ENCODE data around the gene UBL4A.

UBL4A gene

GRCh38 chrX:154482786-154483185, 3.6 kb downstream of the UBL4A start:
- Mint-ChIP-seq H3K4me1 (peaks cover 13 to 37% of the 10 kb centered on the region in 2 donors), H3K36me3 (peaks cover 7 to 9% of the 10 kb centered on the region in 2 donors), H3K27me3 (no peaks in the 10 kb centered on the region), H3K4me3 (no peak overlapping the region), H3K27ac (no peak overlapping the region), H3K9me3 (no peaks in the 10 kb centered on the region)
- ATAC-seq (replicated peaks) (no peak), DNase-seq (no peak)

GRCh38 chrX:154481911-154482601, 4.4 kb downstream of the UBL4A start:
- no peak overlapping the region for H3K4me3 Mint-ChIP-seq
- H3K4me1 Mint-ChIP-seq: peaks cover 12 to 34% of the 10 kb centered on the region in 2 donors
- no peak for ATAC-seq (replicated peaks)
- no peaks in the 10 kb centered on the region for H3K27me3 Mint-ChIP-seq
- no peaks in the 10 kb centered on the region for H3K9me3 Mint-ChIP-seq
- H3K36me3 Mint-ChIP-seq: peaks cover 5 to 6% of the 10 kb centered on the region in 2 donors
- no peak for DNase-seq
- no peak overlapping the region for H3K27ac Mint-ChIP-seq

- H3K4me3 Mint-ChIP-seq: no peak overlapping the region
- ATAC-seq (replicated peaks) (no peak), DNase-seq (no peak)
- H3K27ac Mint-ChIP-seq: no peak overlapping the region
- H3K4me1 Mint-ChIP-seq: peaks cover 16 to 32% of the 10 kb centered on the region in 2 donors
- peaks cover 6 to 7% of the 10 kb centered on the region in 2 donors for H3K36me3 Mint-ChIP-seq
- no peaks in the 10 kb centered on the region for H3K27me3 Mint-ChIP-seq
- H3K9me3 Mint-ChIP-seq: no peaks in the 10 kb centered on the region
These were observed 5.2 kb downstream of the UBL4A start for GRCh38 chrX:154481195-154481594.

GRCh38 chrX:154478728-154479622, 7.4 kb downstream of the UBL4A start, which contains the start of gene LAGE3:
Gene LAGE3 (minus strand): TSS chrX:154479281. CDS start chrX:154478915, 366 bp downstream.
- H3K27me3 Mint-ChIP-seq: no peaks in the 10 kb centered on the region
- H3K4me3 Mint-ChIP-seq: peak within 1 kb of the TSS; percentile 85 to 86
- peaks cover 5 to 11% of the 10 kb centered on the region in 2 donors for H3K36me3 Mint-ChIP-seq
- DNase-seq (peak; percentile 88), ATAC-seq (replicated peaks) (peak; percentile 87 to 93)
- H3K27ac Mint-ChIP-seq: peak within 1 kb of the TSS; percentile 96
- peaks cover 20 to 31% of the 10 kb centered on the region in 2 donors for H3K4me1 Mint-ChIP-seq
- no peaks in the 10 kb centered on the region for H3K9me3 Mint-ChIP-seq

- DNase-seq (no peak), ATAC-seq (replicated peaks) (no peak)
- peaks cover 5 to 8% of the 10 kb centered on the region in 2 donors for H3K36me3 Mint-ChIP-seq
- H3K27me3 Mint-ChIP-seq: no peaks in the 10 kb centered on the region
- H3K4me1 Mint-ChIP-seq: peaks cover 17 to 23% of the 10 kb centered on the region in 2 donors
- no peaks in the 10 kb centered on the region for H3K9me3 Mint-ChIP-seq
- H3K4me3 Mint-ChIP-seq: peak overlapping the region; percentile 85 to 86
- H3K27ac Mint-ChIP-seq: peak overlapping the region; percentile 96
These were observed 8.4 kb downstream of the UBL4A start for GRCh38 chrX:154477891-154478477.

DNA sequence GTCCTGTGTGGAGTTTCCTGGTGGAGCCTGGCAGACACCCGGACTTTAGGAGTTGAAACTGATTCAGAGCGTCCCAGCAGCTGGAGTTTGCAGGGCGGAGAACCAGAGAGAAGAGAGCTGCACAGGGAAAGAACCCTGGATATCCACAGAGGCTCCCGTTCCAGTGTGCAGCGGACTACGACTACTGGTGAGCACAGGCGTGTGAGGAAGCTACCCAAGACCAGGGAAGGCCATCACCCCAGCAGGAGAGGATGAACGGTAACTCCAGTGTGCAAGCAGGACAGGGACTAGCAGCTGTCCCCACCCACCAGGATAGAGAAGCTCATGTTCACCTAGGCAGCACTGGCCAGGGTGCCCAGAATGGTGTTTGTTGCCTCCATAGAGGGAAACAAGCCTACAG, 9.6 kb downstream of the UBL4A start:
- Mint-ChIP-seq H3K4me1 (peaks cover 17 to 23% of the 10 kb centered on the region in 2 donors), H3K4me3 (no peak overlapping the region), H3K9me3 (no peaks in the 10 kb centered on the region), H3K36me3 (peaks cover 11% of the 10 kb centered on the region in 2 donors), H3K27ac (no peak overlapping the region), H3K27me3 (no peaks in the 10 kb centered on the region)
- ATAC-seq (replicated peaks): no peak
- no peak for DNase-seq

- Mint-ChIP-seq H3K4me1 (peaks cover 14 to 16% of the 10 kb centered on the region in 2 donors), H3K27me3 (no peaks in the 10 kb centered on the region), H3K36me3 (peaks cover 11 to 21% of the 10 kb centered on the region in 2 donors), H3K9me3 (no peaks in the 10 kb centered on the region), H3K4me3 (no peak overlapping the region), H3K27ac (no peak overlapping the region)
- DNase-seq: no peak
- no peak for ATAC-seq (replicated peaks)
These were observed 12.7 kb downstream of the UBL4A start for GRCh38 chrX:154473683-154474082.

GRCh38 chrX:154472685-154473632, 13.5 kb downstream of the UBL4A start:
- Mint-ChIP-seq H3K27ac (no peak overlapping the region), H3K36me3 (peaks cover 11 to 21% of the 10 kb centered on the region in 2 donors)
- DNase-seq: no peak

DNA sequence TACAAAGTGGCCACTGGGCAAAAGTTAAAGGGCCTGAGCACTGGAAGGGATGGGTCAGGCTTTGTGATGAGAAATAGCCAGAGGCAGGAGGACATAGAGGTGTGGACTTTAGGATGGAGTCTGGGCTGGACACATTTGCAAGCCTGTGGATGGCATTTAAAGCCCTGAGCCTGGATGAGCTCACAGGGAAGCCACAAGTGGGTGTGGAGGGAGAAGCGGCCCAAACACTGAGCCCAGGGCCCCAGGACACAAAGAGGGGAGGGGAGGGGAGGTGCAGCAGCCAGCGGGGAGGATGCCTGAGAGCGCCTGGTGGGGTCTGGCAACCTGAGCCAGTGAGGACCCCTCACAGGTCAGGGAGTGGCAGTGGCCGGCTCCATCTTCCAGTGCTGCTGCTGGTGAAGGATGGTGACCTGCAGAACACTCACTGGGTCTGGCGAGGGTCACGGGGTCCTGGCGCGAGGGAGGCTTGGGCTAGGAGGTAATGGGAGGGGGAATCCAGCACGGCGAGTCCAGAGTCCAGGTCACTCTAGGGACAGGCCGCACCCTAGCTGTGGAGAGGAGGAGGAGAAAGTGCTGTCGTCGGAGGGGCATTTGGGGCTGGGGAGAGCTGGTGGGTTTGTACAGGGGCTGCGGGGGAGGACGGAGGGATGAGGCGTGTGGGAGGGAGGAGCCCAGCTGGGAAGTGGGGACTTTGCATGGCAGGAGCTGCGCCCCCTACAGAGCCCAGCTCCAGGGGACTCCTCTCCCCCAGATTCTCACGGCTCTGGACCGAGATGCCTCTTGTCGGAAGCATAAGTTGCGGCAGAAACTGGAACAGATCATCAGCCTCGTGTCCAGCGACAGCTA, 14.4 kb downstream of the UBL4A start:
- Mint-ChIP-seq H3K4me3 (no peak overlapping the region), H3K36me3 (peaks cover 11 to 21% of the 10 kb centered on the region in 2 donors), H3K27ac (no peak overlapping the region), H3K4me1 (peaks cover 6 to 12% of the 10 kb centered on the region in 2 donors), H3K27me3 (no peaks in the 10 kb centered on the region), H3K9me3 (no peaks in the 10 kb centered on the region)
- ATAC-seq (replicated peaks): no peak
- no peak for DNase-seq

More at GRCh38 chrX:154472685-154473632, 13.5 kb downstream of the UBL4A start:
- ATAC-seq (replicated peaks): no peak
- Mint-ChIP-seq H3K4me3 (no peak overlapping the region), H3K27me3 (no peaks in the 10 kb centered on the region), H3K4me1 (peaks cover 12 to 14% of the 10 kb centered on the region in 2 donors), H3K9me3 (no peaks in the 10 kb centered on the region)

DNA sequence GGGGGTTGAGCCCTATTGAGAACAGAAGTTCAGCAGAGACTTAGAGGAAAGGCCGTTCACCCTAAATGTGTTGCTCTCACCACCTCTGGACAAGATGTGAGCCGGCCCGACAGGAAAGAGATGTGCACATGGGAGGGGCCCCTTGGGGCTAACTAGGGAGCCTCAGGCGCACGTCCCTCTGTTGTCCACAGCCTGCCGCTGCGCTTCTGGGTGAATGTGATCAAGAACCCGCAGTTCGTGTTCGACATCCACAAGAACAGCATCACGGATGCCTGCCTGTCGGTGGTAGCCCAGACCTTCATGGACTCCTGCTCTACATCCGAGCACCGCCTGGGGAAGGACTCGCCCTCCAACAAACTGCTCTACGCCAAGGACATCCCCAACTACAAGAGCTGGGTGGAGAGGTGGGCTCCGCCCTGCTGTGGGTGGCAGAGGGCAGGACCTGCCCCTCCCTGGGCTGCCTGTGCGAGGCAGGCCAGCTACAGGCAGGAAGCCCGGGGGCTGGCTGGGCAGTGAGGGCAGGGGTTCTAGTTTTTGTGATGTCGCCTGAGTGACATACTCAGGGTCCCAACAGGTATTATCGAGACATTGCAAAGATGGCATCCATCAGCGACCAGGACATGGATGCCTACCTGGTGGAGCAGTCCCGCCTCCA, 15.4 kb downstream of the UBL4A start:
- H3K27ac Mint-ChIP-seq: no peak overlapping the region
- no peak for ATAC-seq (replicated peaks)

DNA sequence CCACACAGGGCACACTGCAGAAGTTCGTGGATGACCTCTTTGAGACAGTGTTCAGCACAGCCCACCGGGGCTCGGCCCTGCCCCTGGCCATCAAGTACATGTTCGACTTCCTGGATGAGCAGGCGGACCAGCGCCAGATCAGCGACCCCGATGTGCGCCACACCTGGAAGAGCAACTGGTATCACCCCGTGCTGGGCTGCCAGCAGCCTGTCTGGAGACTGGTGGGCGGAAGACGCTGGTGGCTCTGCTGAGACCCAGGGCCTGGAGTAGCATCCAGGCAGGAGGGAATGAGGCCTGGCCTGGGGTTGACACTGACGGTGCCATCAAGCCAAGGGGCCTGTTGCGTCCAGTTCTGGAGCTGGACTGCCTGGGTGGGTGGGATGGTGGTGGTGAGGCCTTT, 16.0 kb downstream of the UBL4A start:
- H3K4me1 Mint-ChIP-seq: peaks cover 3 to 5% of the 10 kb centered on the region in 2 donors
- ATAC-seq (replicated peaks) (no peak), DNase-seq (no peak)
- H3K9me3 Mint-ChIP-seq: no peaks in the 10 kb centered on the region
- no peak overlapping the region for H3K27ac Mint-ChIP-seq
- no peak overlapping the region for H3K4me3 Mint-ChIP-seq
- H3K36me3 Mint-ChIP-seq: peaks cover 19 to 31% of the 10 kb centered on the region in 2 donors
- no peaks in the 10 kb centered on the region for H3K27me3 Mint-ChIP-seq

More for the DNA sequence above, 15.4 kb downstream of the UBL4A start:
- Mint-ChIP-seq H3K4me3 (no peak overlapping the region), H3K4me1 (peaks cover 6 to 7% of the 10 kb centered on the region in 2 donors), H3K27me3 (no peaks in the 10 kb centered on the region), H3K9me3 (no peaks in the 10 kb centered on the region), H3K36me3 (peaks cover 16 to 28% of the 10 kb centered on the region in 2 donors)
- no peak for DNase-seq

GRCh38 chrX:154469880-154470279, 16.5 kb downstream of the UBL4A start:
- Mint-ChIP-seq H3K36me3 (peaks cover 20 to 31% of the 10 kb centered on the region in 2 donors), H3K27ac (no peak overlapping the region), H3K9me3 (no peaks in the 10 kb centered on the region), H3K4me1 (peaks cover 0 to 3% of the 10 kb centered on the region in 2 donors), H3K4me3 (no peak overlapping the region), H3K27me3 (no peaks in the 10 kb centered on the region)
- DNase-seq: no peak
- no peak for ATAC-seq (replicated peaks)
